GM23338 (cell line): Measurements from ENCODE around the gene PNMA6A. TPM values are rescaled to one million over a fixed set of nuclear protein-coding genes. Genes with fewer than 3 reads are reported as not detected.

Experiments
- ATAC-seq: fragments of 200-7000 bp; cut with Tn5 transposase; 3 replicates; pipeline ENCODE4 v1.9.1; 2020
- DNase-seq: peaks from one replicate; pipeline ENCODE4 v3.0.0-alpha.2; 2015; ENCODE audit warnings: low spot score
- H2AFZ ChIP-seq: fragments of 200-600 bp; sonication (generic); 2 replicates; pipeline ENCODE4 v1.8.0; 2016; ENCODE audit warnings: antibody characterized with exemption, mild to moderate bottlenecking, moderate library complexity
- H3F3A ChIP-seq: fragments of 200-600 bp; sonication (generic); replicated peaks from 2 replicates; pipeline ENCODE4 v1.8.0; 2017; ENCODE audit warnings: antibody characterized with exemption, mixed run types, low read depth
- H3K27ac ChIP-seq: fragments of 200-600 bp; sonication (generic); 2 replicates; pipeline ENCODE4 v1.6.1; 2016; ENCODE audit warnings: low read depth
- H3K27me3 ChIP-seq: fragments of 200-600 bp; sonication (generic); 2 replicates; pipeline ENCODE4 v1.8.0; 2016; ENCODE audit warnings: mild to moderate bottlenecking, mixed run types, moderate library complexity; ENCODE audit not compliant: insufficient read depth
- H3K36me3 ChIP-seq: fragments of 200-600 bp; sonication (generic); 2 replicates; pipeline ENCODE4 v1.8.0; 2016; ENCODE audit warnings: mild to moderate bottlenecking; ENCODE audit not compliant: insufficient read depth
- H3K4me1 ChIP-seq: fragments of 200-600 bp; sonication (generic); 2 replicates; pipeline ENCODE4 v1.8.0; 2016; ENCODE audit warnings: mild to moderate bottlenecking, moderate library complexity; ENCODE audit not compliant: insufficient read depth
- H3K4me2 ChIP-seq: fragments of 200-600 bp; sonication (generic); 2 replicates; pipeline ENCODE4 v1.7.1; 2017; ENCODE audit warnings: mixed run types
- H3K4me3 ChIP-seq: fragments of 200-600 bp; sonication (generic); 2 replicates; pipeline ENCODE4 v1.6.1; 2016; ENCODE audit warnings: mixed run types
- H3K79me2 ChIP-seq: fragments of 200-600 bp; sonication (generic); replicated peaks from 2 replicates; pipeline ENCODE4 v1.8.0; 2017; ENCODE audit warnings: mild to moderate bottlenecking; ENCODE audit not compliant: insufficient read depth
- H3K9me2 ChIP-seq: fragments of 200-600 bp; sonication (generic); 2 replicates; pipeline ENCODE4 v1.8.0; 2017; ENCODE audit not compliant: insufficient read depth
- H4K20me1 ChIP-seq: fragments of 200-600 bp; sonication (generic); replicated peaks from 2 replicates; pipeline ENCODE4 v1.8.0; 2017; ENCODE audit warnings: mild to moderate bottlenecking; ENCODE audit not compliant: insufficient read depth
- H3K27ac Mint-ChIP-seq: 2 replicates; pipeline ENCODE4 v1.8.0; 2020; ENCODE audit warnings: inconsistent platforms, mild to moderate bottlenecking, moderate library complexity, mixed read lengths
- H3K27me3 Mint-ChIP-seq: 3 replicates; pipeline ENCODE4 v1.8.0; 2022; ENCODE audit warnings: low read depth, mild to moderate bottlenecking, moderate library complexity, mixed read lengths, inconsistent platforms; ENCODE audit not compliant: insufficient read depth, poor library complexity
- H3K36me3 Mint-ChIP-seq: 3 replicates; pipeline ENCODE4 v1.8.0; 2021; ENCODE audit warnings: low read depth, mild to moderate bottlenecking, inconsistent platforms, moderate library complexity, mixed read lengths
- H3K4me1 Mint-ChIP-seq: 3 replicates; pipeline ENCODE4 v1.8.0; 2020; ENCODE audit warnings: mild to moderate bottlenecking, inconsistent platforms, mixed read lengths
- H3K4me3 Mint-ChIP-seq: 3 replicates; pipeline ENCODE4 v1.8.0; 2021; ENCODE audit warnings: moderate library complexity, mild to moderate bottlenecking, inconsistent platforms, mixed read lengths
- H3K9me3 Mint-ChIP-seq: 3 replicates; pipeline ENCODE4 v1.8.0; 2020; ENCODE audit warnings: moderate library complexity, mild to moderate bottlenecking, inconsistent platforms, mixed read lengths
- CREB1 ChIP-seq: fragments of 250-450 bp; sonication (Bioruptor Pico); IDR thresholded peaks from 2 replicates; pipeline ENCODE4 v1.5.0; 2020; ENCODE audit warnings: low read depth, mild to moderate bottlenecking, moderate library complexity
- CTCF ChIP-seq, 2 experiments: fragments of 200-600 bp in 1 of 2; sonication (generic) in 1 of 2; conservative IDR thresholded peaks; 2 replicates each; pipeline versions ENCODE4 v1.5.1 to v1.6.1; 2016 to 2017; ENCODE audit warnings: antibody characterized with exemption in 2 of 2, low read depth in 2 of 2, mild to moderate bottlenecking in 2 of 2, moderate library complexity in 1 of 2
- ETS1 ChIP-seq: IDR thresholded peaks from 2 replicates; pipeline ENCODE4 v1.6.1; 2016; ENCODE audit warnings: antibody characterized with exemption
- EZH2 ChIP-seq: fragments of 200-600 bp; sonication (generic); IDR thresholded peaks from one replicate; pipeline ENCODE4 v1.8.0; 2017; ENCODE audit warnings: antibody characterized with exemption, mild to moderate bottlenecking, low read depth; ENCODE audit not compliant: unreplicated experiment
- EZH2phosphoT487 ChIP-seq: fragments of 200-600 bp; sonication (generic); IDR thresholded peaks from one replicate; pipeline ENCODE4 v1.8.1; 2018; ENCODE audit warnings: antibody characterized with exemption; ENCODE audit not compliant: unreplicated experiment
- JUNB ChIP-seq: IDR thresholded peaks from one replicate; pipeline ENCODE4 v1.6.1; 2016; ENCODE audit warnings: antibody characterized with exemption; ENCODE audit not compliant: unreplicated experiment
- NANOG ChIP-seq: IDR thresholded peaks from 2 replicates; pipeline ENCODE4 v1.6.1; 2016; ENCODE audit warnings: antibody characterized with exemption, borderline replicate concordance
- POLR2AphosphoS5 ChIP-seq: IDR thresholded peaks from 2 replicates; pipeline ENCODE4 v1.6.1; 2016; ENCODE audit warnings: antibody characterized with exemption, low read depth
- REST ChIP-seq: IDR thresholded peaks from one replicate; pipeline ENCODE4 v1.6.1; 2018; ENCODE audit warnings: antibody characterized with exemption; ENCODE audit not compliant: unreplicated experiment
- STAT1 ChIP-seq: IDR thresholded peaks from one replicate; pipeline ENCODE4 v1.6.1; 2016; ENCODE audit warnings: antibody characterized with exemption; ENCODE audit not compliant: unreplicated experiment
- ZNF114 ChIP-seq: fragments of 250-450 bp; sonication (Bioruptor Pico); IDR thresholded peaks from 2 replicates; pipeline ENCODE4 v1.5.0; 2020; ENCODE audit warnings: mild to moderate bottlenecking, moderate library complexity
- ZNF331 ChIP-seq: fragments of 250-450 bp; sonication (Bioruptor Pico); IDR thresholded peaks from 2 replicates; pipeline ENCODE4 v1.5.0; 2020; ENCODE audit warnings: low read depth, mild to moderate bottlenecking, moderate library complexity
- ZNF462 ChIP-seq: fragments of 250-450 bp; sonication (Bioruptor Pico); IDR thresholded peaks from 2 replicates; pipeline ENCODE4 v1.5.0; 2020; ENCODE audit warnings: mild to moderate bottlenecking, moderate library complexity
- polyA plus RNA-seq: library from polyadenylated mRNA; unstranded; fragments of >200 nt; fragmentation: Nextera tagmentation; extraction: Ambion mirVana; gene quantifications from 2 replicates; pipeline ENCODE4 v1.2.1, GENCODE V29; 2016
- total RNA-seq: library from RNA; depleted of rRNA; stranded (reverse); fragments of >200 nt; shearing (Covaris generic); gene quantifications from 2 replicates; pipeline ENCODE4 v1.2.3, GENCODE V29; 2014

Gene PNMA6A
- total and polyA plus RNA-seq, 2 experiments from 2014 or later = 2.4 to 7.1 TPM

- Histone ChIP-seq H3F3A (no peaks in the 10 kb centered on the region), H3K27me3 (peaks cover 10% of the 10 kb centered on the region; the same call in 1 of the 2 replicates), H4K20me1 (no peaks in the 10 kb centered on the region), H3K9me2 (no peaks in the 10 kb centered on the region), H3K27ac (no peak overlapping the region), H3K4me1 (peaks cover 6% of the 10 kb centered on the region; the same call in 1 of the 2 replicates), H2AFZ (no peak overlapping the region), H3K4me2 (no peak overlapping the region), H3K4me3 (no peak overlapping the region), H3K79me2 (no peaks in the 10 kb centered on the region), H3K36me3 (no peaks in the 10 kb centered on the region)
- ATAC-seq (no peak), DNase-seq (no peak)
- Mint-ChIP-seq H3K27ac (no peak overlapping the region), H3K4me3 (no peak overlapping the region), H3K9me3 (no peaks in the 10 kb centered on the region; the same call in 1 of the 3 replicates), H3K27me3 (peaks cover 13% of the 10 kb centered on the region), H3K36me3 (peaks cover 2% of the 10 kb centered on the region; the same call in 1 of the 3 replicates), H3K4me1 (peaks cover 12% of the 10 kb centered on the region; the same call in 2 of the 3 replicates)
- no peak for TF ChIP-seq EZH2
- no peak for TF ChIP-seq CREB1 (CRISPR knock-in tag)
- TF ChIP-seq ZNF114 = no peak
- TF ChIP-seq ETS1 = no peak
- no peak for TF ChIP-seq REST
- TF ChIP-seq STAT1 = no peak
- no peak for TF ChIP-seq ZNF462
- TF ChIP-seq EZH2phosphoT487 = no peak
- TF ChIP-seq NANOG = no peak
- TF ChIP-seq POLR2AphosphoS5 = no peak
- TF ChIP-seq ZNF331 (CRISPR knock-in tag) = no peak
- TF ChIP-seq JUNB = no peak
- no peak for TF ChIP-seq CTCF (conservative IDR thresholded peaks at IDR 0.05; ENCODE audit: low read depth in 2 of 2)
Measured at GRCh38 chrX:153060095-153060445, 12.2 kb upstream of the PNMA6A start.
